Astrocyte (in vitro differentiated cells and primary cell): ENCODE measurements around the gene BMPER. TPM values are rescaled to one million over a fixed set of nuclear protein-coding genes. Genes with fewer than 3 reads are reported as not detected.

Source experiments
- DNase-seq: peaks from one replicate; pipeline ENCODE4 v3.0.0-alpha.2; 2010; ENCODE audit warnings: low read depth
- FAIRE-seq: peaks from 2 replicates; lab custom pipeline; 2011; peaks lifted over from hg19 to GRCh38; lab: Jason Lieb, UNC
- H2AFZ ChIP-seq: 2 replicates; pipeline ENCODE4 v1.6.0; 2012; ENCODE audit warnings: low read depth, low read length, inconsistent platforms
- H3K27ac ChIP-seq: 2 replicates; pipeline ENCODE4 v1.5.1; 2011; ENCODE audit warnings: low read depth, low read length, inconsistent platforms
- H3K27me3 ChIP-seq: 2 replicates; pipeline ENCODE4 v1.6.0; 2011; ENCODE audit warnings: low read length, inconsistent platforms; ENCODE audit not compliant: insufficient read depth
- H3K36me3 ChIP-seq: 2 replicates; pipeline ENCODE4 v1.5.1; 2011; ENCODE audit warnings: low read length, inconsistent platforms; ENCODE audit not compliant: insufficient read depth
- H3K4me1 ChIP-seq: 2 replicates; pipeline ENCODE4 v1.5.1; 2011; ENCODE audit warnings: low read length, inconsistent platforms; ENCODE audit not compliant: insufficient read depth
- H3K4me2 ChIP-seq: 2 replicates; pipeline ENCODE4 v1.6.0; 2012; ENCODE audit warnings: low read length, inconsistent platforms
- H3K4me3 ChIP-seq: 2 replicates; pipeline ENCODE4 v1.5.1; 2011; ENCODE audit warnings: low read depth, mild to moderate bottlenecking, low read length, inconsistent platforms; ENCODE audit not compliant: insufficient read depth
- H3K79me2 ChIP-seq: 2 replicates; pipeline ENCODE4 v1.6.0; 2012; ENCODE audit warnings: mild to moderate bottlenecking, low read length, inconsistent platforms; ENCODE audit not compliant: insufficient read depth
- H3K9ac ChIP-seq: 2 replicates; pipeline ENCODE4 v1.6.0; 2012; ENCODE audit warnings: mild to moderate bottlenecking, low read length, inconsistent platforms
- H3K9me3 ChIP-seq: 2 replicates; pipeline ENCODE4 v1.5.1; 2012; ENCODE audit warnings: low read depth, mild to moderate bottlenecking, low read length, inconsistent platforms; ENCODE audit not compliant: insufficient read depth
- H4K20me1 ChIP-seq: 2 replicates; pipeline ENCODE4 v1.6.0; 2012; ENCODE audit warnings: low read length, inconsistent platforms; ENCODE audit not compliant: insufficient read depth
- H3K27ac Mint-ChIP-seq: one replicate; pipeline ENCODE4 v1.8.0; 2021; ENCODE audit warnings: mild to moderate bottlenecking, mixed read lengths; ENCODE audit not compliant: unreplicated experiment
- H3K27me3 Mint-ChIP-seq: one replicate; pipeline ENCODE4 v1.8.0; 2021; ENCODE audit warnings: low read depth, mixed read lengths; ENCODE audit not compliant: unreplicated experiment
- H3K36me3 Mint-ChIP-seq: one replicate; pipeline ENCODE4 v1.8.0; 2021; ENCODE audit warnings: low read depth, mixed read lengths; ENCODE audit not compliant: unreplicated experiment
- H3K4me1 Mint-ChIP-seq: one replicate; pipeline ENCODE4 v1.8.0; 2021; ENCODE audit warnings: low read depth, mixed read lengths; ENCODE audit not compliant: unreplicated experiment
- H3K4me3 Mint-ChIP-seq: one replicate; pipeline ENCODE4 v1.8.0; 2021; ENCODE audit warnings: mild to moderate bottlenecking, moderate library complexity, mixed read lengths; ENCODE audit not compliant: unreplicated experiment
- H3K9me3 Mint-ChIP-seq: one replicate; pipeline ENCODE4 v1.8.0; 2021; ENCODE audit warnings: mild to moderate bottlenecking, mixed read lengths; ENCODE audit not compliant: unreplicated experiment
- CTCF ChIP-seq: IDR thresholded peaks from 2 replicates; pipeline ENCODE4 v1.5.1; 2011; ENCODE audit warnings: low read depth, mild to moderate bottlenecking, inconsistent platforms, low read length, moderate library complexity; ENCODE audit not compliant: insufficient read depth
- EZH2 ChIP-seq: IDR thresholded peaks from 2 replicates; pipeline ENCODE4 v1.6.1; 2012; ENCODE audit warnings: mild to moderate bottlenecking, low read length, inconsistent platforms; ENCODE audit not compliant: insufficient read depth
- total RNA-seq: library from RNA; stranded (reverse); gene quantifications from 2 replicates; pipeline ENCODE4 v1.2.1, GENCODE V29; 2021

The BMPER gene
- total RNA-seq, 1 donor from 2014 or later = 4.4 TPM

DNA sequence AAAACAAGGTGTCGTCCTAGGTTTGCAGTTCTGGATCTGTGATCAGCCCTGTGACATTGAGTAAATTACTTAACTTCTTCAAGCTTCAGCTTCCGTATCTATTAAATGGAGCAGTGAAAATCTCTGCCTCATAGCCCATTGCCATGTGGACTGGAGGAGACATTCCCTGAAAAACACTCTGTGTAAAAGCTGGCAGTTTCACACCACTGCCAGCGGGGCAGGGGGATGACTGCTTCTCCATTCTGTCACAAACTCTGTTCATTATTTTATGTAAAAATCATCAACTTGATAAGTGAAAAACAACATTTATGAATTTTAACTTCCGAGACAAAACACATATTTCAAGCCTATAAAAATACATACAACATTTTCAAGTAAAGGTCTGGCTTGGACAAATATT, 234.7 kb downstream of the BMPER start:
- Histone ChIP-seq H3K4me2 (no peak overlapping the region), H4K20me1 (no peaks in the 10 kb centered on the region), H3K27me3 (no peaks in the 10 kb centered on the region), H3K4me1 (no peaks in the 10 kb centered on the region), H3K27ac (no peak overlapping the region), H3K4me3 (no peak overlapping the region), H3K36me3 (no peaks in the 10 kb centered on the region), H3K79me2 (no peaks in the 10 kb centered on the region), H3K9ac (no peak overlapping the region), H3K9me3 (no peaks in the 10 kb centered on the region), H2AFZ (no peak overlapping the region)
- DNase-seq (no peak), FAIRE-seq (peak; percentile 50)
- Mint-ChIP-seq H3K4me1 (peaks cover 2% of the 10 kb centered on the region), H3K27ac (no peak overlapping the region), H3K9me3 (no peaks in the 10 kb centered on the region), H3K4me3 (no peak overlapping the region), H3K36me3 (no peaks in the 10 kb centered on the region), H3K27me3 (peaks cover 1% of the 10 kb centered on the region)
- TF ChIP-seq CTCF (no peak), EZH2 (no peak)

GRCh38 chr7:34143402-34143801, 238.1 kb downstream of the BMPER start:
- no peak overlapping the region for H3K27ac Mint-ChIP-seq
- no peaks in the 10 kb centered on the region for H3K9me3 Mint-ChIP-seq
- Histone ChIP-seq H3K79me2 (no peaks in the 10 kb centered on the region), H3K27ac (no peak overlapping the region), H4K20me1 (no peaks in the 10 kb centered on the region), H2AFZ (no peak overlapping the region), H3K9ac (no peak overlapping the region), H3K4me1 (no peaks in the 10 kb centered on the region), H3K27me3 (no peaks in the 10 kb centered on the region), H3K4me3 (no peak overlapping the region), H3K36me3 (no peaks in the 10 kb centered on the region), H3K9me3 (no peaks in the 10 kb centered on the region), H3K4me2 (no peak overlapping the region)
- TF ChIP-seq CTCF (no peak), EZH2 (no peak)
- no peaks in the 10 kb centered on the region for H3K36me3 Mint-ChIP-seq
- H3K27me3 Mint-ChIP-seq = peaks cover 1% of the 10 kb centered on the region
- no peak for FAIRE-seq
- no peaks in the 10 kb centered on the region for H3K4me1 Mint-ChIP-seq
- DNase-seq = peak; percentile 82
- H3K4me3 Mint-ChIP-seq = no peak overlapping the region

- no peaks in the 10 kb centered on the region for H3K4me1 Mint-ChIP-seq
- H3K36me3 Mint-ChIP-seq = no peaks in the 10 kb centered on the region
- no peak overlapping the region for H2AFZ ChIP-seq
- H3K27ac ChIP-seq = no peak overlapping the region
- no peak overlapping the region for H3K9ac ChIP-seq
- H4K20me1 ChIP-seq = no peaks in the 10 kb centered on the region
- H3K79me2 ChIP-seq = no peaks in the 10 kb centered on the region
- no peaks in the 10 kb centered on the region for H3K27me3 ChIP-seq
- H3K9me3 Mint-ChIP-seq = no peaks in the 10 kb centered on the region
- no peaks in the 10 kb centered on the region for H3K4me1 ChIP-seq
- H3K27me3 Mint-ChIP-seq = peaks cover 1% of the 10 kb centered on the region
- no peak for DNase-seq
- H3K27ac Mint-ChIP-seq = no peak overlapping the region
- H3K36me3 ChIP-seq = no peaks in the 10 kb centered on the region
- H3K4me2 ChIP-seq = no peak overlapping the region
- H3K4me3 ChIP-seq = no peak overlapping the region
- no peaks in the 10 kb centered on the region for H3K9me3 ChIP-seq
- no peak overlapping the region for H3K4me3 Mint-ChIP-seq
- no peak for TF ChIP-seq EZH2
- no peak for TF ChIP-seq CTCF
- FAIRE-seq = no peak
Measured at GRCh38 chr7:34145603-34146002, 240.3 kb downstream of the BMPER start.
